Measurements from ENCODE around the gene USP50. TPM values are rescaled to one million over a fixed set of nuclear protein-coding genes. Genes with fewer than 3 reads are reported as not detected.

USP50 gene
- total RNA-seq, 1 experiment from 2014 or later: not detected

- Histone ChIP-seq H3T11ph (ENCODE audit: low read length) (no peak overlapping the region), H3K23me2 (ENCODE audit: insufficient read length, low read depth, low read length, poor library complexity, severe bottlenecking) (no peaks in the 10 kb centered on the region), H4K91ac (ENCODE audit: insufficient read length, low read depth, low read length) (no peak overlapping the region), H3K56ac (ENCODE audit: insufficient read length, low read depth, low read length) (no peak overlapping the region), H2BK120ac (ENCODE audit: low read depth, low read length, poor library complexity, severe bottlenecking) (no peak overlapping the region), H3K23ac (ENCODE audit: insufficient read length, low read depth, low read length) (no peak overlapping the region), H2BK12ac (ENCODE audit: insufficient read length, low read depth, low read length) (no peak overlapping the region), H2BK15ac (ENCODE audit: low read depth, low read length) (no peak overlapping the region), H2BK20ac (ENCODE audit: low read depth, low read length, poor library complexity, severe bottlenecking) (no peak overlapping the region), H3K79me1 (ENCODE audit: insufficient read depth, low read depth, low read length, poor library complexity, severe bottlenecking) (no peaks in the 10 kb centered on the region), H4K20me1 (ENCODE audit: control insufficient read depth, insufficient read depth, insufficient read length) (no peaks in the 10 kb centered on the region), H3K9me3 (ENCODE audit: control insufficient read depth, low read depth, low read length) (no peaks in the 10 kb centered on the region), H3K79me2 (ENCODE audit: insufficient read depth, low read length) (no peaks in the 10 kb centered on the region), H3K18ac (ENCODE audit: insufficient read length, low read depth, low read length) (no peak overlapping the region), H3K27ac (ENCODE audit: insufficient read length, low read depth, low read length) (no peak overlapping the region), H3K4me1 (ENCODE audit: insufficient read depth, low read length) (no peaks in the 10 kb centered on the region), H2AFZ (ENCODE audit: low read length) (no peak overlapping the region), H2AK5ac (ENCODE audit: insufficient read length, low read length) (no peak overlapping the region), H3K27me3 (ENCODE audit: insufficient read depth, low read length) (no peaks in the 10 kb centered on the region), H3K4ac (ENCODE audit: low read depth, low read length) (no peak overlapping the region), H3K4me2 (ENCODE audit: insufficient read depth, insufficient read length, low read length) (no peak overlapping the region), H3K14ac (ENCODE audit: insufficient read depth, low read length) (no peak overlapping the region), H3K9ac (ENCODE audit: extremely low read depth, insufficient read length, low read length) (no peak overlapping the region), H4K5ac (ENCODE audit: insufficient read length, low read depth, low read length) (no peak overlapping the region), H2BK5ac (ENCODE audit: insufficient read length, low read length) (no peak overlapping the region), H4K8ac (replicated peaks; ENCODE audit: insufficient read length, low read depth, low read length) (no peak overlapping the region)
- no peak overlapping the region for H3K27ac Mint-ChIP-seq
- no CpG with 5 or more reads among the region's 1 CpG for WGBS (ENCODE audit: extremely low coverage, insufficient read length, low lambda C conversion rate)
- no peaks in the 10 kb centered on the region for H3K27me3 Mint-ChIP-seq (ENCODE audit: low read depth)
- TF ChIP-seq, protein P1, sequence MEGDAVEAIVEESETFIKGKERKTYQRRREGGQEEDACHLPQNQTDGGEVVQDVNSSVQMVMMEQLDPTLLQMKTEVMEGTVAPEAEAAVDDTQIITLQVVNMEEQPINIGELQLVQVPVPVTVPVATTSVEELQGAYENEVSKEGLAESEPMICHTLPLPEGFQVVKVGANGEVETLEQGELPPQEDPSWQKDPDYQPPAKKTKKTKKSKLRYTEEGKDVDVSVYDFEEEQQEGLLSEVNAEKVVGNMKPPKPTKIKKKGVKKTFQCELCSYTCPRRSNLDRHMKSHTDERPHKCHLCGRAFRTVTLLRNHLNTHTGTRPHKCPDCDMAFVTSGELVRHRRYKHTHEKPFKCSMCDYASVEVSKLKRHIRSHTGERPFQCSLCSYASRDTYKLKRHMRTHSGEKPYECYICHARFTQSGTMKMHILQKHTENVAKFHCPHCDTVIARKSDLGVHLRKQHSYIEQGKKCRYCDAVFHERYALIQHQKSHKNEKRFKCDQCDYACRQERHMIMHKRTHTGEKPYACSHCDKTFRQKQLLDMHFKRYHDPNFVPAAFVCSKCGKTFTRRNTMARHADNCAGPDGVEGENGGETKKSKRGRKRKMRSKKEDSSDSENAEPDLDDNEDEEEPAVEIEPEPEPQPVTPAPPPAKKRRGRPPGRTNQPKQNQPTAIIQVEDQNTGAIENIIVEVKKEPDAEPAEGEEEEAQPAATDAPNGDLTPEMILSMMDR (conservative IDR thresholded peaks at IDR 0.05): no peak
- DNase-seq: no peak
- H3K4me1 Mint-ChIP-seq: no peaks in the 10 kb centered on the region
- peaks cover 20 to 71% (median 40%) of the 10 kb centered on the region in 3 experiments; a peak in 6 of 7 replicates for H3K36me3 Mint-ChIP-seq (ENCODE audit: insufficient read depth in 1 of 3, low read depth in 3 of 3)
- H3K9me3 Mint-ChIP-seq: no peaks in the 10 kb centered on the region
- no peak overlapping the region; a peak in 1 of 5 replicates for H3K4me3 Mint-ChIP-seq
These were observed 61.7 kb downstream of the USP50 start for GRCh38 chr15:50484781-50485180.

All from H9 (cell line).